ENCODE data around the gene AMZ1.
A peak's percentile ranks its signal among the peaks of the same experiment; 100 is the strongest.
"Not testable (repeated sequence)": the region's sequence is repeated elsewhere in the genome, so short reads cannot be mapped to it uniquely, and the experiment has no call there.

AMZ1 gene

GRCh38 chr7:2714636-2715035, 26.6 kb downstream of the AMZ1 start:
- no peak for DNase-seq

GRCh38 chr7:2715341-2716231, 27.6 kb downstream of the AMZ1 start:
- peak; percentile 23 to 44 for DNase-seq

- DNase-seq, result no peak
These were observed 28.5 kb downstream of the AMZ1 start for GRCh38 chr7:2716488-2716887.

DNA sequence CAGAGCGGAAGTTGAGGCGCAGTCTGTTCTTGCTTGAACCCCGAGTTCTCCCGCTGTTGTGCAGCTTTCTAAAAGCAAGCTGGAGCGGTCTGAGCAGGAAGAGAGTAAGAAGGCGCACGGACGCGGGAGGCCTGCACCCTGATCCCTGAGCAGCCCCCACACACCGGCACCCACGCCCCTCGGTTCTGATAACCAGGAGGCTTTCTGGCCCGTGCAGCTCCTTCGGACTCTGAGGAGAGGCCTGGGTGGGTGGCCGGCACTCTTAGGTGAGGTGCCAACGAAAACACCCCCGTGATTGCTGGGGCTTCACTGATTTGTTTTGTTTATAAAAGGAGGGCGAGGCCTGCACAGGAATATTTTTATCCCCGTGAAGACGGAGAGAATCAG, 28.9 kb downstream of the AMZ1 start:
- no peak for DNase-seq

DNA sequence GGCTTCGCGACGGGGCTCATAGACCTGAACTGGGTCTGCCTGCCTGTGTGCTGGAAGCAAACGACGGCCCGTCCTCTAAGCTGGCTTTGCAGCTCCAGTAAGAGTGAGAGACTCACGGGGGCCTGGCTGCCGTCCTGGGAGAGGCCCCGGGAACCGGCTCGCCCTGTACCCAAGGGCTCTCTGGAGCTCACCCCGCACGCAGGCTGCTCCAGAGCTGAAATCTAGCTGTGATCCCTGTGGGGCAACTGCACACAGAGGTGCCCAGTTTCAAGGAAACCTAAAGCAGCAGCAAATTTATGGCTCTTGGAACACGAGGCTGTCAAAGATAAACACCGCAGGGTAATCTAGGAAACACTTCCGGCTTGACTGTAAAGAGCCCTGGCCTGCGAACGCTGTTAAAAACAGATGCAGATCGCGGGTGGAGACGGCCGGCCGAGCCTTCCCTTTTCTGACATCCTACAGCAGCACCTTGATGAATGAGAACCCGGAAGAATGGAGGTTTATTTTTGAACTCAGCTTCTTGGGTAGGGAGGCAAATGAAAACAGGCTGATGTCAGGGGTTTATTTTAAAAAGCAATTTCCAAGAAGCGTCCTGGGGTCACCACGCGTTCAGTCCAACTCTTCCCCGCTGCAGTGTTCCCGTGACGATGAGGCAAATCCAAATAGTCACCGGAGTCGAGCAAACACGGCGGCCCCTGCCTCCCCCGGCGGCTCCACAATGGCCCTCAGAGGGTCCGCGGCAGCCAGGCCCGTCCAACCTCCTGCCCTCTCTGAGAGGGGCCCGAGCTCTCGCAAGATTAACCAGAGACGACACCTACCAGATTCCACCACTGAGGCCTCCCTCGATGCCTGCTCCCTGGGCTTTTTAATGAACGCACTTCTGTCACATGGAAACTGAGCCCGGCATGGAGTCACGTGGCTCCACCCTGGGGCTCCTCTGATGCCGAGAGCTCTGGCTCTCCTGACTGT, 29.6 kb downstream of the AMZ1 start:
- DNase-seq, result peak; percentile 26 to 35

GRCh38 chr7:2718296-2718965, 30.4 kb downstream of the AMZ1 start:
- no peak for DNase-seq

- peak; percentile 61 to 69 for DNase-seq
These were observed 31.0 kb downstream of the AMZ1 start for GRCh38 chr7:2719007-2719406.

GRCh38 chr7:2720024-2720423, 32.0 kb downstream of the AMZ1 start:
- no peak for DNase-seq

DNA sequence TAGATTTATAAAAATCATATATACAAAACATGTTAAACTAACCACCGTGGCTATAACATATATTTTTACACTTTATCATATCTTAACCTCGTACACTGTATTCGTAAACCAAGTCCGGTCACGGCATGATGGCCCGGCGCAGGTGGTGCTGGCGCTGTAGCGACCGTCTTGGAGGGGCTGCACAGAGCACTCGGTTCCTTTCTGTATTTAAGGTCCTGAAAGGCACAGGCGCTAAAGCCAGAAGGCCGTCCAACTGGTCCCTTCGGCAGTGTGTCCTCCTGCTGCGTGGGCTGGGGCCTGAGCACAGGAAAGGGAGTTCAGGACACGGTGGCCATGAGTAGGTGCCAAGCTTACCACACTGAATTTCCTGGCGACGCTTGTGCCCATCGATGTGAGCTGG, 33.8 kb downstream of the AMZ1 start:
- no peak for DNase-seq

DNA sequence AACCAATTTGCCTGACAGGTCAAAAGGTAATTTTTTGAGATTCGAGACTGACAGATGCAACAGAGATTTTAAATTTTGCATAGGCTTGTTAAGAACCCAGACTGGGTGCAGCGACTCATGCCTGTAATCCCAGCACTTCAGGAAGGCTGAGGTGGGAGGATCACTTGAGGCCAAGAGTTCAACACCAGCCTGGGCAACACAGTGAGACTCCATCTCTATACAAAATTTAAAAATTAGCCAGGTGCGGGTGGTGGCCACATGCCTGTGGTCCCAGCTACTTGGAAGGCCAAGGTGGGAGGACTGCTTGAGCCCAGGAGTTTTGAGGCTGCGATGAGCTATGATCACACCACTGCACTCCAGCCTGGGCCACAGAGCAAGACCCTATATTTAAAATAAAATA, 34.6 kb downstream of the AMZ1 start:
- DNase-seq, result no peak

DNA sequence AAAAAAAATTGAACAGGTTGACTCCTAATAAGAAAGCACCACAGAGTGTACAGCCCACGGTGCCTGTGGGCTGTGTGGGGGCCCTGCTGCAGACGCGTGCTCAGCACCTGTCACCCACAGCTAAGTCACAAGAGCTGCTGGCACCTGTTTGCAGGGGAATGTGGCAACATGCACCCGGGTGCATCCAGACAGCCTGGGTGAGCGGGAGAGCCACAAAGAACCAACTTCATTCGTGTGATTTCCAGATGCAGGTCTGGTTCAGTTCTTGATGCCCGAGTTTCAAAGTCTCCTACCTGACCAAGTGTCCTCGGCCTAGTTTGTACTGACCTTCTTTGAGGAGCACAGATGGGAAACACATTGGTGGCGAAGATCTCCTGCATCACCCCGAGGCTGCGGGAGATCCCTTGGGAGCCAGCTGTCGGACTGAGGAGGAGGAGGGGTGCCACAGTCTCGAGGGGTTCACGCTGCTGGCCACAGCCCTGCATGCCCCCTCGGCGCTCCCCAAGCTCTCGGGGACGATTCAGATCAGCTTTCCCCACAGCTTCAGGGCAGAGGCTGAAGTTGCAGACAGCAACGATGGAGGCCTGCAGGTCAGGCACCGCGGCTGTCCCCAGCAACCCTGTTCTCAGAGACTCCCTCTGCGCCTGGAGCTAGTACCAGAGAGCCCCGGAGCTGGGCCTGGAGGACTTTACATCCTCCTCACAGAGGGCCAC, 35.3 kb downstream of the AMZ1 start:
- no peak for DNase-seq

- not testable (repeated sequence) for DNase-seq
These were observed 36.0 kb downstream of the AMZ1 start for GRCh38 chr7:2724036-2724435.

DNA sequence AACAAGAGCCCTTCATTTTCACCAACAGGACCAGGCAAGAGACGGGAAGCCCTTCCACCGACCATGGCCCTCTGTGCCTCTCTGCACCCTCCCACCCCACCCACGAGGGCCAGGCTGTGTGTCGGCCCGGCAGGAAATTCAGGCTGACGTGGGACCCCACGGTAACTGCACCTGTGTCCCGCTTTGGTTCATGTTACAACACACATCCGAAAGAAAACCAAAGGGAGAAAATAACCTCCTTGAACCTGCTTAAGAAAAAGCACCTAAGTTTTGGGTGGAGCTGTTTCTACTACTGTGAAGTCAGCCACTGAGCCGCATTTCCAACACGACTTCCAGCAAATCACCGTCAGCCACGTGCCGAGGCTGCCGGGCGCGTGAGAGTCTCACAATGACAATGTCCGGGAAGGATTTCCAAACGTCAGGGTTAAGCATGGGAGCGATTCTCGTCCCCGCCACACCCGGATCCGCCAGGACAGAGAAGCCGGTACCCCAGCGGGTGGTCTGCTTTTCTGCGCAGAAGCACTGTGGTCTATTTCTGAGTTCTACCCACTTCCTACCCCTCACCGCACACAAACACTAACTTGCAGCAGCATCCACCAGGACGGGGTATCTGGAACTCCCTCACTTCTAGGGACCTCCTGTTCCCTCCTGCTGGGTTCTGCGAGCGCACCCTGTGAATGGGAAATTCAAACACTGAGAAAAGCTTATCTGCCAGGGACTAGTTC, 36.6 kb downstream of the AMZ1 start:
- DNase-seq, result no peak

DNA sequence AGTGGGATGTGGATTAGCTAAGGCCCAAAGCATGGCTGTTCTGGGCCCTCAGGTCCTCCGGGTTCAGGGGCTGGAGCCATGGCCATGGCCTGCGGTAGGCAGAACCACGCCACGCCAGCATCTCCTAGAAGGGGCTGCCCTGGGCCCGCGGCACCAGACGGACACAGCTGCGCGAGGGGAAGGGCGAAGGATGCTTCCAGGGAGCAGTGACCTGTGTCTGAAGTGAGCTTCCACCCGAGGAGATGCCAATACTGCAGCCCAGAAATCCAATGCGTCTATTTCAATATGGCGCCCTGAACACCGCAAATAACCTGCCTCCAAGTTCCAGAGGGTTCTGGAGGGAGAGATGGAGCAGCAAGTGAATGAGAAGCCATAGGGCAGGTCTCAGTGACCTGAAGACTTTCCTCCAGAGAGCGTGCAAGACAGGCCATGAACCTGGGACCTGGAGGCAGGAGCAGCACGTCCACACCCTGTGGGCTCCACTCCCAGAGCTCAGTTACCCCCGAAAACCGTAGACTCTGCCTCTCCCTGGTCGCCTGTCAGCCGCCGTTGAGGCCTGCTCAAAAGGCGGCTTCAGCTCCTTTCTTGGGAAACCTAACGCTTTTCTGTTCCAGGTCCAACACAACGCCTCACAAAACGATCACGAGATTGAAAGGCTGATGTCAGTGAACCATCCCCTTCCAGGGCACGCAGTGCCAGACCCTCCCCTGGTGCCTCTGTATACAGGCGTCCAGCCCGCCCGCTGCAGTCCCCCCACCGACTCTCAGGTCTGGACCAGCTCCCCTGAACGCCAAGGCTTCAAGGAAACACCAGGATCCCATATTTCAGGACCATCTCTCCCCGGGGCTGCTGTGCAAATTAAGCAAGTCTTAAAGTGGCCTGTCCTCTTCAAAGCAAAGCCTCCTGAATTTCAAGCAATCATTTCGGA, 37.4 kb downstream of the AMZ1 start:
- DNase-seq, result no peak

GRCh38 chr7:2726316-2727018, 38.5 kb downstream of the AMZ1 start:
- no peak for DNase-seq

DNA sequence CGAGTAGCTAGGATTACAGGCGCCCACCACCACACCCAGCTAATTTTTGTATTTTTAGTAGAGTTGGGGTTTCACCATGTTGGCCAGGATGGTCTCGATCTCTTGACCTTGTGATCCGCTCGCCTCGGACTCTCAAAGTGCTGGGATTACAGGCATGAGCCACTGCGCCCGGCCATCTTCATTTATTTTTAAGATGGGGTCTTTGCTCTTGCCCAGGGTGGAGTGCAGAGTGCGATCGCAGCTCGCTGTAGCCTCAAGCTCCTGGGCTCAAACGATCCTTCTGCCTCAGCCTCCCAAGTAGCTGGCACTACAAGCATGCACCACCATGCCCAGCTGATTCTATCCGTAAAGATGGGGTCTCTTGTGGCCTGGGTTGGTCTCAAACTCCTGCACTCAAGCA, 39.2 kb downstream of the AMZ1 start:
- DNase-seq, result not testable (repeated sequence)

DNA sequence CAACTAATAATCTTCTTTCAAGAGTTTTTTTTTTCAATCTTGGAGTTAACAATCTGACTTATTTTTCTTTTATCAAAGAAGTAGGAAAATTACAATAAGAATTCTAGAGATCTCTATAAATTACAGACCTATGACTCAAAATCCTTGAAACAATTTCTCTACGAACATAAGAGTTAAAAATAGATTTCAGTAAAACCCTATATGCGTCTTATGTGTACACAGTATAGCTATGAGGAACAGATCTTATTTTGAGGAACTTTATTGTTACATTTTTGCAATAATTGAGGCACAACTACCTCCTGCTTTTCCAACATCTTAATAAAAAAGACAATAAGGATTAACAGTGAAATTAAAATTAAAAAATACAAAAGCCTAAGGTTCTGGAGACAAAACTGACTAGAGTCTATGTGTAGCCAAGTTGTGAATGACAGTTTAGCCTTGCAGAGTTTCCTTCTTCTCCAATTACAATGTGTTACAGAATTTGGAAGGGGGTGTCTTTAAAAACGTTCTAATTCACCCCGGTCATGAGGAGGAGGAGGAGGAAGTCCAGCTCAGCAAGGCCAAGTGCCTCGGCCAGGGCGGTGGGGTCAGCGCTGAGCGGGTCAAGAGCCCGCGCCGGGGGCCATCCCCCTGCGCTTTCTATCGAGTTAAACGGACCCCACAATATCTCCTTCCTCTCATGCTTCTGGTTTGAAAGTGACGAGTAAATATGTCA, 40.5 kb downstream of the AMZ1 start:
- no peak for DNase-seq

GRCh38 chr7:2729031-2729892, 41.3 kb downstream of the AMZ1 start:
- DNase-seq, result no peak
